RPMI8226 (cell line): ENCODE results near the gene LIAS.
"Not testable (repeated sequence)": the region's sequence is repeated elsewhere in the genome, so short reads cannot be mapped to it uniquely, and the experiment has no call there.

ENCODE experiments used
- DNase-seq: peaks from one replicate; pipeline ENCODE4 v3.0.0-alpha.2; 2015

LIAS gene

GRCh38 chr4:39502019-39502663 lies 43.3 kb downstream of the LIAS start:
- DNase-seq, result no peak

- not testable (repeated sequence) for DNase-seq
Observed at GRCh38 chr4:39502664-39503035, 43.8 kb downstream of the LIAS start.

GRCh38 chr4:39504538-39504937 lies 45.7 kb downstream of the LIAS start:
- DNase-seq, result no peak

- no peak for DNase-seq
Observed at GRCh38 chr4:39505581-39505980, 46.7 kb downstream of the LIAS start.

- DNase-seq, result no peak
Observed at GRCh38 chr4:39510348-39510929, 51.6 kb downstream of the LIAS start.

- DNase-seq, result not testable (repeated sequence)
Observed at GRCh38 chr4:39514266-39514665, 55.4 kb downstream of the LIAS start.

- DNase-seq, result no peak
Observed at GRCh38 chr4:39514888-39515401, 56.1 kb downstream of the LIAS start.

GRCh38 chr4:39515669-39516401 lies 57.0 kb downstream of the LIAS start:
- DNase-seq, result not testable (repeated sequence)

- DNase-seq, result no peak
Observed at GRCh38 chr4:39516407-39516966, 57.6 kb downstream of the LIAS start.

GRCh38 chr4:39518484-39518883 lies 59.6 kb downstream of the LIAS start:
- no peak for DNase-seq

- DNase-seq, result no peak
Observed at GRCh38 chr4:39521253-39521919, 62.5 kb downstream of the LIAS start.

- no peak for DNase-seq
Observed at GRCh38 chr4:39522068-39522467, 63.2 kb downstream of the LIAS start.

GRCh38 chr4:39524161-39524957 lies 65.5 kb downstream of the LIAS start:
- no peak for DNase-seq

GRCh38 chr4:39525822-39526690 lies 67.2 kb downstream of the LIAS start:
- no peak for DNase-seq

GRCh38 chr4:39526765-39527295 lies 68.0 kb downstream of the LIAS start:
- peak; percentile 29 for DNase-seq

- DNase-seq, result peak; percentile 95
Observed at GRCh38 chr4:39527296-39528060, 68.6 kb downstream of the LIAS start, which contains the start of gene UGDH. TSS of gene UGDH (minus strand) at chr4:39527439. CDS start at chr4:39521512, 5,927 bp downstream.

- peak; percentile 7 for DNase-seq
Observed at GRCh38 chr4:39528061-39528465, 69.2 kb downstream of the LIAS start.
